Measurements from ENCODE around the gene MRPL14.

MRPL14 gene

DNA sequence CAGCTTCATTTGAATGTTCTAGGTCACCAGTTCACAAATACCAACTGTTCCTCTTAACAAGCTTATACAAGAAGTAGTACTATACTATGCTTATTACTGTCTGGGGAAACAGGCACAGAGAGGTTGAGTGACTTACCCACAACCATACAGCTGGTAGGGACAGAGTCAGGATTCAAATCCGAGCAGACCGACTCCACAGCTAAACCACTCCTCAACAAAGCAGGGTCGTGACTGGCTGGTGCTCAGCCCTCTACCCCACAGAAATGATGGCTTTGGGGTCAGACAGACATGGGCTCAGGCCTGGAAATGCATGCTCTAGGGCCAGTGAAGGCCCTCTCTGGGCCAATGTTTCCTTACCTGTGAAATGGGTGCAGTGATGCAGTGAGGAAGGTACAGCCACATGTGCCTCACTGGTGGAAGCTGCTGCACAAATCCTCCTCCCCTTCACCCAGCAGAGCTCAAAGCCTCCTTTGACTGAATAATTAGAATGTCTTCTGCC, 63.6 kb downstream of the MRPL14 start:
- no peak overlapping the region for H3K4me3 ChIP-seq (ENCODE audit: low read length)
- TF ChIP-seq, protein P1, sequence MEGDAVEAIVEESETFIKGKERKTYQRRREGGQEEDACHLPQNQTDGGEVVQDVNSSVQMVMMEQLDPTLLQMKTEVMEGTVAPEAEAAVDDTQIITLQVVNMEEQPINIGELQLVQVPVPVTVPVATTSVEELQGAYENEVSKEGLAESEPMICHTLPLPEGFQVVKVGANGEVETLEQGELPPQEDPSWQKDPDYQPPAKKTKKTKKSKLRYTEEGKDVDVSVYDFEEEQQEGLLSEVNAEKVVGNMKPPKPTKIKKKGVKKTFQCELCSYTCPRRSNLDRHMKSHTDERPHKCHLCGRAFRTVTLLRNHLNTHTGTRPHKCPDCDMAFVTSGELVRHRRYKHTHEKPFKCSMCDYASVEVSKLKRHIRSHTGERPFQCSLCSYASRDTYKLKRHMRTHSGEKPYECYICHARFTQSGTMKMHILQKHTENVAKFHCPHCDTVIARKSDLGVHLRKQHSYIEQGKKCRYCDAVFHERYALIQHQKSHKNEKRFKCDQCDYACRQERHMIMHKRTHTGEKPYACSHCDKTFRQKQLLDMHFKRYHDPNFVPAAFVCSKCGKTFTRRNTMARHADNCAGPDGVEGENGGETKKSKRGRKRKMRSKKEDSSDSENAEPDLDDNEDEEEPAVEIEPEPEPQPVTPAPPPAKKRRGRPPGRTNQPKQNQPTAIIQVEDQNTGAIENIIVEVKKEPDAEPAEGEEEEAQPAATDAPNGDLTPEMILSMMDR (conservative IDR thresholded peaks at IDR 0.05; ENCODE audit: low read depth, low read length) = no peak
- no peak for DNase-seq (ENCODE audit: low read depth)

All from retinal pigment epithelial cell (primary cell).